ENCODE results near the gene SEC24D. TPM values are rescaled to one million over a fixed set of nuclear protein-coding genes. Genes with fewer than 3 reads are reported as not detected.
"Not testable (repeated sequence)": the region's sequence is repeated elsewhere in the genome, so short reads cannot be mapped to it uniquely, and the experiment has no call there.

The SEC24D gene
- total RNA-seq, 1 donor from 2014 or later = 8.2 TPM

DNA sequence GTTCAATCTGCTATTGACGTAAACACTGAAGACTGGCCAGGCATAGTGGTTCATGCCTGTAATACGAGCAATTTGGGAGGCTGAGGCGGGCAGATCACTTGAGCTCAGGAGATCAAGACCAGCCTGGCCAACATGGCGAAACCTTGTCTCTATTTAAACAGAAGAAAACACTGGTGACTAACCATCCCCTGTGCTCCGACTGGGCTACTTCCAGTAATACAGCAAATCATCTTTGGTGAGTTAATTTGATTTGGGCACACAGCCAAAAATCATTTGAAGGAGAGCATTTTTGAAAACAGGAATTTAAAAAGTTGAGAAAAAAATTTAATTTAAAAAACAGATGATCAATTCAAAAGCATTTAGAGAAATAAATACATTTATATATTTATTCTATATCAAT is 52.0 kb downstream of the SEC24D start:
- TF ChIP-seq EZH2phosphoT487 (IDR thresholded peaks at IDR 0.05) (no peak), EZH2 (IDR thresholded peaks at IDR 0.05) (no peak)
- TF ChIP-seq, protein P1, sequence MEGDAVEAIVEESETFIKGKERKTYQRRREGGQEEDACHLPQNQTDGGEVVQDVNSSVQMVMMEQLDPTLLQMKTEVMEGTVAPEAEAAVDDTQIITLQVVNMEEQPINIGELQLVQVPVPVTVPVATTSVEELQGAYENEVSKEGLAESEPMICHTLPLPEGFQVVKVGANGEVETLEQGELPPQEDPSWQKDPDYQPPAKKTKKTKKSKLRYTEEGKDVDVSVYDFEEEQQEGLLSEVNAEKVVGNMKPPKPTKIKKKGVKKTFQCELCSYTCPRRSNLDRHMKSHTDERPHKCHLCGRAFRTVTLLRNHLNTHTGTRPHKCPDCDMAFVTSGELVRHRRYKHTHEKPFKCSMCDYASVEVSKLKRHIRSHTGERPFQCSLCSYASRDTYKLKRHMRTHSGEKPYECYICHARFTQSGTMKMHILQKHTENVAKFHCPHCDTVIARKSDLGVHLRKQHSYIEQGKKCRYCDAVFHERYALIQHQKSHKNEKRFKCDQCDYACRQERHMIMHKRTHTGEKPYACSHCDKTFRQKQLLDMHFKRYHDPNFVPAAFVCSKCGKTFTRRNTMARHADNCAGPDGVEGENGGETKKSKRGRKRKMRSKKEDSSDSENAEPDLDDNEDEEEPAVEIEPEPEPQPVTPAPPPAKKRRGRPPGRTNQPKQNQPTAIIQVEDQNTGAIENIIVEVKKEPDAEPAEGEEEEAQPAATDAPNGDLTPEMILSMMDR (IDR thresholded peaks at IDR 0.05) = no peak
- Histone ChIP-seq H3K9me3 (ENCODE audit: low read depth) (no peaks in the 10 kb centered on the region), H3K4me2 (no peak overlapping the region), H3K4me3 (no peak overlapping the region), H3K4me1 (no peaks in the 10 kb centered on the region), H3K9ac (no peak overlapping the region), H3K79me2 (ENCODE audit: low read depth) (no peaks in the 10 kb centered on the region), H3K27ac (no peak overlapping the region), H2AFZ (replicated peaks) (no peak overlapping the region), H3K36me3 (no peaks in the 10 kb centered on the region), H4K20me1 (ENCODE audit: low read depth) (no peaks in the 10 kb centered on the region), H3F3A (ENCODE audit: low read depth) (no peaks in the 10 kb centered on the region), H3K27me3 (no peaks in the 10 kb centered on the region)
- H3K27me3 Mint-ChIP-seq (ENCODE audit: insufficient read depth, low read depth) = no peaks in the 10 kb centered on the region
- no peak for DNase-seq (ENCODE audit: low spot score)
- H3K27ac Mint-ChIP-seq = no peak overlapping the region
- peaks cover 11% of the 10 kb centered on the region for H3K36me3 Mint-ChIP-seq
- no peak overlapping the region for H3K4me3 Mint-ChIP-seq
- H3K9me3 Mint-ChIP-seq = peaks cover 8% of the 10 kb centered on the region
- H3K4me1 Mint-ChIP-seq = no peaks in the 10 kb centered on the region

DNA sequence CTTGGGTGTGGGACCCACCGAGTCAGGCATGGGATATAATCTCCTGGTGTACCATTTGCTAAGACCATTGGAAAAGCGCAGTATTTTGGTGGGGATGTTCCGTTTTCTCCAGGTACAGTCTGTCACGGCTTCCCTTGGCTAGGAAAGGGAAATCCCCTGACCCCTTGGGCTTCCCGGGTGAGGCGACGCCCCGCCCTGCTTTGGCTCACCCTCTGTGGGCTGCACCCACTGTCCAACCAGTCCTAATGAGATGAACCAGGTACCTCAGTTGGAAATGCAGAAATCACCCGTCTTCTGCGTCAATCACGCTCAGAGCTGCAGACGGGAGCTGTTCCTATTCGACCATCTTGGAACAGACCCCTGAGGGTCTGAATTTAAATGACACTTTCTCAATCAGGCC is 53.0 kb downstream of the SEC24D start:
- H3K4me1 ChIP-seq; H3K4me1 Mint-ChIP-seq; H3K4me2 ChIP-seq; H3K79me2 ChIP-seq (ENCODE audit: low read depth); H3K27me3 Mint-ChIP-seq (ENCODE audit: insufficient read depth, low read depth); H3K4me3 ChIP-seq; H3K36me3 ChIP-seq; H3K4me3 Mint-ChIP-seq; H3K9ac ChIP-seq; H3K27me3 ChIP-seq; H3K9me3 ChIP-seq (ENCODE audit: low read depth); H3K9me3 Mint-ChIP-seq; H3F3A ChIP-seq (ENCODE audit: low read depth); H2AFZ ChIP-seq (replicated peaks); DNase-seq (ENCODE audit: low spot score); H4K20me1 ChIP-seq (ENCODE audit: low read depth); H3K27ac Mint-ChIP-seq; H3K27ac ChIP-seq: not testable (repeated sequence)
- peaks cover 11% of the 10 kb centered on the region for H3K36me3 Mint-ChIP-seq

GRCh38 chr4:118777649-118778048 is 58.3 kb downstream of the SEC24D start:
- H3K9ac ChIP-seq; H3K4me3 Mint-ChIP-seq; DNase-seq (ENCODE audit: low spot score); H3K27ac Mint-ChIP-seq; H3K36me3 Mint-ChIP-seq; H3K27me3 Mint-ChIP-seq (ENCODE audit: insufficient read depth, low read depth); H3K4me3 ChIP-seq; H3K36me3 ChIP-seq; H4K20me1 ChIP-seq (ENCODE audit: low read depth); H3K27me3 ChIP-seq; H3K4me1 ChIP-seq; H3K4me2 ChIP-seq; H3K9me3 Mint-ChIP-seq; H2AFZ ChIP-seq (replicated peaks); H3K4me1 Mint-ChIP-seq; H3K79me2 ChIP-seq (ENCODE audit: low read depth); H3K9me3 ChIP-seq (ENCODE audit: low read depth); H3F3A ChIP-seq (ENCODE audit: low read depth); H3K27ac ChIP-seq: not testable (repeated sequence)

- not testable (repeated sequence) for H3K27me3 ChIP-seq, H3K9ac ChIP-seq
These were observed 58.8 kb downstream of the SEC24D start for GRCh38 chr4:118776955-118777640.

More at GRCh38 chr4:118776955-118777640, 58.8 kb downstream of the SEC24D start:
- H3K4me3 Mint-ChIP-seq; H2AFZ ChIP-seq (replicated peaks); H3K27ac Mint-ChIP-seq; H3K9me3 ChIP-seq (ENCODE audit: low read depth); H3K27ac ChIP-seq; H3K36me3 Mint-ChIP-seq; H3K4me2 ChIP-seq; H3F3A ChIP-seq (ENCODE audit: low read depth); H3K9me3 Mint-ChIP-seq; H3K4me3 ChIP-seq; H4K20me1 ChIP-seq (ENCODE audit: low read depth); H3K4me1 ChIP-seq; DNase-seq (ENCODE audit: low spot score); H3K36me3 ChIP-seq; H3K79me2 ChIP-seq (ENCODE audit: low read depth); H3K4me1 Mint-ChIP-seq; H3K27me3 Mint-ChIP-seq (ENCODE audit: insufficient read depth, low read depth): not testable (repeated sequence)

All from neural progenitor cell (in vitro differentiated cells).